ENCODE measurements around the gene ZNF425.

DNA sequence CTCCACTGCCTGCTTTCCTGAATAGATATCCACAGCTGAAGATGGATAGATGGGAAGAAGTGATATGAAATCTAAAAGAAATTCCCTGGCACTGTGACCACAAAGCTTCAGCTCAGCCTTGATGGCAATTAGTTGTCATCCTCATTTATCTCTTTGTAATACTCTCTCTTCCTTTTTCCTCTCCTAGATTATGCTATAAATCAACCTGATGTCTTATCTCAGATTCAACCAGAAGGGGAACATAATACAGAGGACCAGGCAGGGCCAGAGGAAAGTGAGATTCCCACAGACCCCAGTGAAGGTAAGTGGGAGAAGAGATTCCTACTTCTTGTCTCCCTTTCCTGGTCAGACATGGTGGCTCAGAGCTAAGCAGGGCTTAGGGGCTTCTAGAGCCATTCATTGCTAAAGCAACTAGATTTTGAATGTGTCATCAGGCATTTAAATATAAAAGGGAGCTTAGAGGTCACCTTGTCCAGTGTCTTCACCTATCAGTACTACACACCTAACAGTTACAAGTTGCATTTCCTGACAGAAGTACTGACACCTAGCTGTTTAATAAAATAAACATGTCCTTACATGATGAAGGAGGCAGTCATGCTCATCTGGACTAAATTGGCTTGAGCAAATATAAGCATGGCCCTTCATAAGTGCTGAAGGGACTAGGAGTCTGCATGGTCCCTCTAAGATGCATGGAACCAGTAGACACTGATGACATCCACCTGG, 40.7 kb upstream of the ZNF425 start:
- no peak for TF ChIP-seq POLR2AphosphoS5 (IDR thresholded peaks at IDR 0.05; ENCODE audit: low read depth, low read length)
- TF ChIP-seq, protein P1, sequence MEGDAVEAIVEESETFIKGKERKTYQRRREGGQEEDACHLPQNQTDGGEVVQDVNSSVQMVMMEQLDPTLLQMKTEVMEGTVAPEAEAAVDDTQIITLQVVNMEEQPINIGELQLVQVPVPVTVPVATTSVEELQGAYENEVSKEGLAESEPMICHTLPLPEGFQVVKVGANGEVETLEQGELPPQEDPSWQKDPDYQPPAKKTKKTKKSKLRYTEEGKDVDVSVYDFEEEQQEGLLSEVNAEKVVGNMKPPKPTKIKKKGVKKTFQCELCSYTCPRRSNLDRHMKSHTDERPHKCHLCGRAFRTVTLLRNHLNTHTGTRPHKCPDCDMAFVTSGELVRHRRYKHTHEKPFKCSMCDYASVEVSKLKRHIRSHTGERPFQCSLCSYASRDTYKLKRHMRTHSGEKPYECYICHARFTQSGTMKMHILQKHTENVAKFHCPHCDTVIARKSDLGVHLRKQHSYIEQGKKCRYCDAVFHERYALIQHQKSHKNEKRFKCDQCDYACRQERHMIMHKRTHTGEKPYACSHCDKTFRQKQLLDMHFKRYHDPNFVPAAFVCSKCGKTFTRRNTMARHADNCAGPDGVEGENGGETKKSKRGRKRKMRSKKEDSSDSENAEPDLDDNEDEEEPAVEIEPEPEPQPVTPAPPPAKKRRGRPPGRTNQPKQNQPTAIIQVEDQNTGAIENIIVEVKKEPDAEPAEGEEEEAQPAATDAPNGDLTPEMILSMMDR (IDR thresholded peaks at IDR 0.05): no peak

Measured in Panc1 (cell line).